Vagina (tissue), 2 donors: ENCODE data around the gene MCCC1. TPM values are rescaled to one million over a fixed set of nuclear protein-coding genes. Genes with fewer than 3 reads are reported as not detected.
"Not testable (repeated sequence)": the region's sequence is repeated elsewhere in the genome, so short reads cannot be mapped to it uniquely, and the experiment has no call there.

Source experiments
- DNase-seq, 2 donors: peaks; one replicate each; pipeline ENCODE4 v3.0.0-alpha.2; 2017; ENCODE audit errors: extremely low spot score in 2 of 2
- H3K27ac ChIP-seq: fragments of 200-600 bp; sonication (generic); one replicate; pipeline ENCODE4 v1.5.1; 2019
- H3K27me3 ChIP-seq: fragments of 200-600 bp; sonication (generic); one replicate; pipeline ENCODE4 v1.5.1; 2019
- H3K36me3 ChIP-seq, 2 donors: fragments of 200-600 bp; sonication (generic); one replicate each; pipeline ENCODE4 v1.5.1; 2017 to 2019
- H3K4me1 ChIP-seq: fragments of 200-600 bp; sonication (generic); one replicate; pipeline ENCODE4 v1.5.1; 2019
- H3K4me3 ChIP-seq, 2 donors: fragments of 200-600 bp; sonication (generic); 1 replicate in 1 of 2; 2 replicates in 1 of 2; pipeline ENCODE4 v1.5.1; 2016 to 2019
- H3K9me3 ChIP-seq: fragments of 200-600 bp; sonication (generic); one replicate; pipeline ENCODE4 v1.5.1; 2019
- CTCF ChIP-seq, 3 experiments: fragments of 450-650 bp in 2 of 3; fragments of 200-600 bp in 1 of 3; sonication (generic) in 1 of 3; IDR thresholded peaks; one replicate each; pipeline ENCODE4 v1.5.1; 2017 to 2019; ENCODE audit warnings: antibody characterized with exemption in 3 of 3, mild to moderate bottlenecking in 2 of 3, moderate library complexity in 2 of 3
- POLR2A ChIP-seq, 2 donors: fragments of 450-650 bp; IDR thresholded peaks; one replicate each; pipeline ENCODE4 v1.6.1; 2017; ENCODE audit warnings: antibody characterized with exemption in 2 of 2, mild to moderate bottlenecking in 2 of 2, moderate library complexity in 2 of 2
- POLR2AphosphoS5 ChIP-seq, 2 donors: sonication (generic); formaldehyde crosslinking; IDR thresholded peaks; one replicate each; pipeline ENCODE4 v1.9.0; 2017; ENCODE audit warnings: antibody characterized with exemption in 2 of 2, mild to moderate bottlenecking in 2 of 2, low read depth in 1 of 2; ENCODE audit not compliant: insufficient read depth in 1 of 2
- intact Hi-C: fragments of 100-400 bp; cut with DNase I; formaldehyde crosslinking; loops from one replicate; pipeline ENCODE4 v1.15.1; 2023
- total RNA-seq: library from RNA; depleted of rRNA; stranded (reverse); fragments of >200 nt; gene quantifications from one replicate; pipeline ENCODE4 v1.2.3, GENCODE V29; 2016

Gene MCCC1
- total RNA-seq, 1 donor from 2014 or later: 47.4 TPM

- intact Hi-C loops: no loop called here
- no peak overlapping the region for H3K4me3 ChIP-seq
- DNase-seq: no peak
- no peaks in the 10 kb centered on the region for H3K9me3 ChIP-seq
- H3K4me1 ChIP-seq: no peaks in the 10 kb centered on the region
- H3K27me3 ChIP-seq: no peaks in the 10 kb centered on the region
- no peak for TF ChIP-seq POLR2A (IDR thresholded peaks at IDR 0.05)
- TF ChIP-seq CTCF (IDR thresholded peaks at IDR 0.05): no peak
- no peak for TF ChIP-seq POLR2AphosphoS5 (IDR thresholded peaks at IDR 0.05; ENCODE audit: insufficient read depth in 1 of 2, low read depth in 1 of 2)
- no peak overlapping the region for H3K27ac ChIP-seq
- no peaks in the 10 kb centered on the region for H3K36me3 ChIP-seq
Measured at GRCh38 chr3:183106635-183107034, 7.3 kb upstream of the MCCC1 start.

GRCh38 chr3:183103950-183104349, 4.7 kb upstream of the MCCC1 start:
- H3K36me3 ChIP-seq, intact Hi-C loops, H3K4me1 ChIP-seq, DNase-seq, H3K4me3 ChIP-seq, H3K9me3 ChIP-seq, H3K27ac ChIP-seq, H3K27me3 ChIP-seq: not testable (repeated sequence)

- H3K27me3 ChIP-seq, intact Hi-C loops, DNase-seq, H3K36me3 ChIP-seq, H3K9me3 ChIP-seq, H3K27ac ChIP-seq, H3K4me3 ChIP-seq: not testable (repeated sequence)
- peaks cover 16% of the 10 kb centered on the region for H3K4me1 ChIP-seq
Measured at GRCh38 chr3:183101040-183101439, 1.7 kb upstream of the MCCC1 start.

GRCh38 chr3:183100376-183100775, 1.1 kb upstream of the MCCC1 start:
- peak overlapping the region; percentile 34 for H3K27ac ChIP-seq
- DNase-seq: no peak

GRCh38 chr3:183099838-183100204, 525 bp upstream of the MCCC1 start:
- Histone ChIP-seq H3K27ac (peak overlapping the region; percentile 34), H3K9me3 (no peaks in the 10 kb centered on the region), H3K36me3 (no peaks in the 10 kb centered on the region), H3K4me3 (peak overlapping the region; percentile 65 to 82), H3K4me1 (peaks cover 16% of the 10 kb centered on the region), H3K27me3 (no peaks in the 10 kb centered on the region)
- intact Hi-C loops: no loop called here
- no peak for DNase-seq
- no peak for TF ChIP-seq POLR2AphosphoS5 (IDR thresholded peaks at IDR 0.05; ENCODE audit: insufficient read depth in 1 of 2, low read depth in 1 of 2)
- no peak for TF ChIP-seq CTCF (IDR thresholded peaks at IDR 0.05)
- no peak for TF ChIP-seq POLR2A (IDR thresholded peaks at IDR 0.05)

More at GRCh38 chr3:183100376-183100775, 1.1 kb upstream of the MCCC1 start:
- intact Hi-C loops: no loop called here
- Histone ChIP-seq H3K4me1 (peaks cover 16% of the 10 kb centered on the region), H3K27me3 (no peaks in the 10 kb centered on the region), H3K36me3 (no peaks in the 10 kb centered on the region), H3K9me3 (no peaks in the 10 kb centered on the region), H3K4me3 (no peak overlapping the region)
- no peak for TF ChIP-seq POLR2A (IDR thresholded peaks at IDR 0.05)
- TF ChIP-seq CTCF (IDR thresholded peaks at IDR 0.05): no peak
- TF ChIP-seq POLR2AphosphoS5 (IDR thresholded peaks at IDR 0.05; ENCODE audit: insufficient read depth in 1 of 2, low read depth in 1 of 2): no peak

- Histone ChIP-seq H3K27me3 (no peaks in the 10 kb centered on the region), H3K4me1 (peaks cover 23% of the 10 kb centered on the region), H3K27ac (peak overlapping the region; percentile 82), H3K4me3 (peak overlapping the region; percentile 65 to 82), H3K9me3 (no peaks in the 10 kb centered on the region), H3K36me3 (peaks cover 0 to under 1% of the 10 kb centered on the region in 2 donors)
- no peak for TF ChIP-seq CTCF (IDR thresholded peaks at IDR 0.05)
- peak in 1 of 2 donors; percentile 15 for TF ChIP-seq POLR2AphosphoS5 (IDR thresholded peaks at IDR 0.05; ENCODE audit: insufficient read depth in 1 of 2, low read depth in 1 of 2)
- TF ChIP-seq POLR2A (IDR thresholded peaks at IDR 0.05): no peak
- DNase-seq: no peak
- intact Hi-C loops: no loop called here
Measured at GRCh38 chr3:183098536-183099025, 715 bp downstream of the MCCC1 start.
